Measurements from ENCODE around the gene USP15.

The USP15 gene

DNA sequence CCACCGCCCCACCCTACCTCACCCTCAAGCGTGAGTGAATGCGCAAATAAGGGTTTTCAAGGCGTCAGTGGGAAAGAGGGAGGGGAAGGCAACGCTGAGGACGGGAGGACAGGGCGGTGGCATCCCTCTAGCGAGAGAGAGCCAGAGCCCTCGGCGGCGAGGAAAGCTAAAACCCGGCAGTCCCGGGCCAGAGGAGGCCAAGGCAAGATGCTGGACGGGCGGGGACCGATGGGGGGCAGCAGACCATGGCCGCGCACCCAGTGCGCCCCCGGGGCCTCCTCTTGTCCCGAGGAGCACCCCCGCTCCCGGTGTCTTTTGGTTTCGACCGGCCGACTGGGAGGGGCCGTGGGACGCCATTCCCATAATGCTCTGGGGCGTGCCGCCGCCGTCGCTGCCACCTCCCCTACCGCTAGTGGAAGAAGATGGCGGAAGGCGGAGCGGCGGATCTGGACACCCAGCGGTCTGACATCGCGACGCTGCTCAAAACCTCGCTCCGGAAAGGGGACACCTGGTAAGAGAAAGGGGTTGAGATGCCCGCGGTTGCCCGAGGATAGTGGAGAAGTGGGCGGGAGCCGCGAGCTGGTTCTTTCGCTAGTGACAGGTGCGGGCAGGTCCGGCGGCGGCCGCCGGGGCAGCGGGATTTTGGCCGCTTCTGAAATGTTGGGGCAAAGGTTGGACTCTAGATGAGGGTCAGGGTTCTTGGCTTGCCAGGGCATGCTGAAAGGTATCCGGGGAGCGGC lies at the start of gene USP15:
USP15 (plus strand) TSS at position 412 of the 740 bp plus-strand sequence; CDS start at position 423, 11 bp downstream.
- peak; percentile 97 for DNase-seq

DNA sequence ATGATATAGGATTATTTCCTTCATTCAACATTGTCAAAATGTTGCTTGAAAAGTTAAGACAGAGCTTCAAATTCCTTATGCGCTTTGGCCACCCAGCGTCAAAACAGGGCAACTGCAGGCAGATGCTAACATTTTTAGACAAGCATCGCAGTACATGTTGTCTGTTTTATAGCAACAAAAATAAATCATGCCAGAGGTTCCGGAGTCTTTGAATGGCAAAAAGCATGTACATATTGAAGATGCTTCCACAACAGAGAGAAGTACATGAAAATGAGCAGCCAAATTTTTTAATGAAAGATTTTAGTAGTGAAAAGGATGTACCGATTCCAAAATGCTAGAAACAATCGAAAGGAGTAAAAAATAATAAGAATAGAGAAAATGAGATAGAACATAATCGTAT lies 49.8 kb upstream of the USP15 start:
- no peak for DNase-seq

DNA sequence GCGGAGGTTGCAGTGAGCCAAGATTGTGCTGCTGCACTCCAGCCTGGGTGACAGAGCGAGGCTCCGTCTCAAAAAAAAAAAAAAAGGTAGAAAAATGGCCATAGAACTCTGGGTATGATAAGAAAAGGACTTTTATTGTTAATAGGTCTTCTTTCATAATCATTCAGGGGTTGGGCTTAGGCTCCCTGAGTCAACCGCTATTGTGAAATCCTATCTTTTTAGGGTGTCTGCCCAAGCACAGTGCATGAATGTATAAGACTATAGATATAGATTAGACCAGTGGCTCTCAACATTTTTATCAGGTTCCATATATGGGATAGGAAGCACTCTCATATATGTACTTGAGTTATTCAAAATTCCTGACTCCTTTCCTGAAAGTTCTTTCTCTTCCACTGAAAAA lies 48.7 kb upstream of the USP15 start:
- no peak for DNase-seq

DNA sequence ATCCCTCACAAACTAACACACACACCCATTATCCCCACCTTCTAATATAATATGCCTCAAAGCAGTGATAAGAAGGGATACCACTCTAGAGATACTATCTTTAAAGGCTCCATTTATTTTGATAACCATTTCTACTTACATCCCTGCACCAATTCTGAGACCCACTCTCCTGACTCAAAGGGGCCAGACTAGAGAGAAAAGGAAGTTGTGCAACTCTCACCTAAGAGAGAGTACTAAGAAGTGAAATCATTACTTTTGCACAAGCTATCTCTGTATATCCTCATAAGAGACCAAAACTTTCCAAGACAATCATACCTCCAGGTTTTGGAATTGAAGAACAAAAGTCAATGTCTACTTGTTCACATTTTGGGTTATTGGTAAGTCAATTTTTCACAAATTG lies 45.4 kb upstream of the USP15 start:
- no peak for DNase-seq

DNA sequence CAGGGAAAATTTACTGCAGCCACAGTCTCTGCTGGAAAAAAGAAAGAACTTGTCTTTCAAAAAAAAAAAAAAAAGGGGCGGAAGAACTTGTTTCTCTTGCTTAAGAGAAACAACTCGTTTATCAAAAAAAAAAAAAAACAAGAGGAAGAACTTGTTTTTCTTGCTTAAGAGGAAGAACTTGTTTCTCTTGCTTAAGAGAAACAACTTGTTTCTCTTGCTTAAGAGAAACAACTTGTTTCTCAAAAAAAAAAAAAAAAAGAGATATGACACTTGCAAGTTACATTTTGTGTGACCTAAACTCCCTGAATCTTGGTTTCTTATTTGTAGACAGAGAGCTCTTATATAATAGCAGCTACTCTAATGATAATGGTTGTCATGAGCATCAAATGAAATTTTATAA lies 44.7 kb upstream of the USP15 start:
- DNase-seq, result no peak

DNA sequence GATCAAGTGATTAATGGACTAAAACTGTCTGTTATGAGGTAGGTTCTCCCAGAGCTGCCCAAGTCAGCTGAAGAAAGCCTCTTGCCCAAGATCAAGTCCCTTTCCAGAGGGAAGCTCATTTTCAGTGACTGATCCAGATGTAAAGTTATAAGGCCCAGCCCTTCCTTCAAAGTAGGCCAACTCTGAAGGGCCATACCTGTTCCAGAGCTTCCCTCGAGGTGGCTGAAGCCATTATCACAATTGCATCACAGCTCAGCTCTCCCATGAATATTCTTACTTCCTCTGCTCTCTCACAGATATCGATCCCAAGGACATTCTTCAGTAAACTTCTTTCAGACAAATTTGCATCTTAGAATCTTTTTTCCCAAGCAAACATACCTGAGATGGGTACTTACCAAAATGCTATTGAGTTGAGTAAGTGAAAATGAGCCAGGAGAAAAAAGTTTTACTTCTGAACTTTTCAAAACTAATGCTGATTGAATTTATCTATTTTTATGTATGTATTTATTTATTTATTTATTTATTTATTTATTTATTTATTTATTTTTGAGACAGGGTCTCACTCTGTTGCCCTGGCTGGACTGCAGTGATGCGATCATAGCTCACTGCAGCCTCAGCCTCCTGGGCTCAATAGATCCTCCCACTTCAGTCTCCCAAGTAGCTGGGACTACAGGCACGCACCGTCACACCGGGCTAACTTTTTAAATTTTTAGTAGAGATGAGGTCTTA lies 42.6 kb upstream of the USP15 start:
- no peak for DNase-seq

DNA sequence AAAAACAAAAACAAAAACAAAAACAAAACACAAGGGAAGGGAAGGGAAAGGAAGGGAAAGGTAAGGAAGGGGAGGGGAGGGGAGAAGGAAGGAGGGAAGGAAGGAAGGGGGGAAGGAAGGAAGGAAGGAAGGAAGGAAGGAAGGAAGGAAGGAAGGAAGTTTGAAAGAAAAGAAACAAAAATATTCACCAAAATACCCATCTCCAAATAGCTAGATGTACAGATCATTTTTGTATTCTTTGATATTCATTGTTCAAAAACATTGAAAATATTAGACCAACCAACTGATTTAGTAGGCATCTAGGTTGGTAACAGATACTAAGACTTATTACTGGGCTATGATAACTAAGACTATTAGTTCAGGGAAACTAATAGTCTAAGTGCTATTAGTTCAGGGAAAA lies 39.1 kb upstream of the USP15 start:
- no peak for DNase-seq

DNA sequence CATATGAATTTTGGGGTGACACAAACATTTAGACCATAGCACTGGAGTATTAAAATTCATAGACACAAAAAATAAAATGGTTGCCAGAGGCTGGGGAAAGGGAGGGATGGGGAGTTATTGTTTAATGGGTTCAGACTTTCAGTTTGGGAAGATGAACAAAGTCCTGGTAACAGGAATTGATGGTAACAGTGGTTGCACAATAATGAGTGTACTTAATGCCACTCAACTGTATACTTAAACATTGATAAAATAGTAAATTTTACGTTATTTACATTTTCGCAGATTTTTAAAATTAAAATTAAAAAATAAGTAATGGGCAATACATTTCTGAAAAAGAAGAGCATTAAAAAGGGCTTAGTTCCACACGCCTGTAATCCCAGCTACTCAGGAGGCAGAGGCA lies 35.6 kb upstream of the USP15 start:
- no peak for DNase-seq

DNA sequence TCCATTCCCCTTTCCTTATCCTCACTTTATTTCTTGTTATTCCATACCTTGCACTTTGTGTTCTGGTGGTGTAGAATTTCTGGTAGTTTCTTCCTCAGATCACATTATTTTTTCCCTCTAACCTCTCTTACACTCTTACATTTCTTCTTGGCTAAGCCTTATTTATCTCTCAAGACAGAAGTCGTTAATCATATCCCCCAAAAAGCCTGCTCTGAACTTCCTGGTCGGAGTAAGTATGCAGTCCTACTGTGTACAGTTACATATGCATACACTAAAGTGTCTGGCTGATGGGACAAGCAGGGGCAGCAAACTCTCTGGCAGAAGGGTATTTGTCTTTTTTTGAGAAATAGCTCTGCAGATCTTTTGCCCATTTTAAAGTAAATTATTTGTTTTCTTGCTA lies 33.1 kb upstream of the USP15 start:
- DNase-seq, result no peak

DNA sequence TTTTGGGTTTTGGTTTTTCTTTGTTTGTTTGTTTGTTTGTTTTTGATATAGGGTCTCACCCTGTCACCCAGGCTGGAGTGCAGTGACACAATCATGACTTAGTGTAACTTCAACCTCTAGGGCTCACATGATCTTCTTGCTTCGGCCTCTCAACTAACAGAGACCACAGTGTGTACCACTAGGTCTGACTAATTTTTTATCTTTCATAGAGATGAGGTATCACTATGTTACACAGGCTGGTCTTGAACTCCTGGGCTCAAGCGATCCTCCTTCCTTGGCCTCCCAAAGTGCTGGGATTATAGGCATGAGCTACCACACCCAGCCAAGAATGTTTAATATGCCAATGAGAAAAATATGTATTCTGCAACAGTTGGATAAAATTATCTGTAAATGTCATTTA lies 29.6 kb upstream of the USP15 start:
- DNase-seq, result no peak

DNA sequence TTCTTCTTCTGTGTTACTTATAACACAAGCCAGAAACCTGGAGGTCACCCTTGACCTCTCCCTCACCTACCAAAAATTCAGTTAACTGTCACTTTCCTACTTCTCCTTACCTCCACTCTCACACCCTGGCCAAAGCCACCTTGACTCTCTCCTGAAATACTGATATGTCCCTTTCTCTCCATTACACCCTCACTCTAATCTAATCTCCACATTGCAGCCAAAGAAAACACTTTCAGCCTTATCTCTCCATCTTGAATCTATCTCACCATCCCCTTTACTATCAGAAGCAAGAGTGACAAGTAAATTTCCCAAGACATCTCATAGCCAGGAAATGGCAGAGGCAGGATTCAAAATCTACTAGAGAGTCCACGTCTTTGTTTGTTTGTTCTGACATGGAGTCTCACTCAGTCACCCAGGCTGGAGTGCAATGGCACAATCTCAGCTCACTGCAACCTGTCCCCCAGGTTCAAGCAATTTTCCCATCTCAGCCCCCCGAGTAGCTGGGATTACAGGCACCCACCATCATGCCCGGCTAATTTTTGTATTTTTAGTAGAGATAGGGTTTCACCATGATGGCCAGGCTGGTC lies 28.0 kb upstream of the USP15 start:
- DNase-seq, result no peak

DNA sequence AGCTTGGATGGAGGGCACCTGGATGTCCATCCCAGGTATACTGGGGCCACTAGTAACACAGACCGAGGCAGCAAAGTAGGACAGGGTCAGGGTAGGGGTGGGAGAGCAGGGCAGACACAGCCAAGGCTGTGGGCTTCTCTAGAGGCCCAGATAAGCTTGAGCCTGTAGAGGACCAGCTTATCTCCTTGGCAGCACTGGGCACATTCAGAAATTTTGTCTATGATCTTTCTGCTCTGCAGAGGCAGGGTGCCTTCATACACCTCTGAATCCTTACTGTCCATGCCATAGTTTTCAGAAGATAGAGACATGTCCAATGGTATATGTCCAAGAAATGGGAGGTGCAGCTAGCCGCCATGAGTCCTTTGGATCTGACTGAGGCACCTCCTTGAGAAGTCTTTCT lies 26.4 kb upstream of the USP15 start:
- DNase-seq, result no peak

DNA sequence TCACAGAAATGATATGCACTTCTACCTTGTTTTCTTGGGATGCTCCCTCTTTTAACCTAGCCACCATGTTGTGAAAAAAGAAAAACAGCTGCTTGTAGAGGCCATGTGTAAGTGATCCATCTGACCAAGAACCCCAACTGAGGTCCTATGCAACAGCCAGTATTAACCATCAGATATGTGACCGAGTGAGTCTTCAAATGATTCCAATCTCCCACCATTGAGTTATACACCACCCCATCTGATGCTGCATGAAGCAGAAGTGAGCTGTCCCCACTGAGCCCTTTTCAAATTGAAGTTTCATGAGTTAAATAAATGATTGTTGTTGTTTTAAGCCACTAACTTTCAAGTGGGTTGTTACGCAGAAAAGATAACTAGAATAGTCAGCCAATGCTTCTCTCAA lies 20.6 kb upstream of the USP15 start:
- no peak for DNase-seq

DNA sequence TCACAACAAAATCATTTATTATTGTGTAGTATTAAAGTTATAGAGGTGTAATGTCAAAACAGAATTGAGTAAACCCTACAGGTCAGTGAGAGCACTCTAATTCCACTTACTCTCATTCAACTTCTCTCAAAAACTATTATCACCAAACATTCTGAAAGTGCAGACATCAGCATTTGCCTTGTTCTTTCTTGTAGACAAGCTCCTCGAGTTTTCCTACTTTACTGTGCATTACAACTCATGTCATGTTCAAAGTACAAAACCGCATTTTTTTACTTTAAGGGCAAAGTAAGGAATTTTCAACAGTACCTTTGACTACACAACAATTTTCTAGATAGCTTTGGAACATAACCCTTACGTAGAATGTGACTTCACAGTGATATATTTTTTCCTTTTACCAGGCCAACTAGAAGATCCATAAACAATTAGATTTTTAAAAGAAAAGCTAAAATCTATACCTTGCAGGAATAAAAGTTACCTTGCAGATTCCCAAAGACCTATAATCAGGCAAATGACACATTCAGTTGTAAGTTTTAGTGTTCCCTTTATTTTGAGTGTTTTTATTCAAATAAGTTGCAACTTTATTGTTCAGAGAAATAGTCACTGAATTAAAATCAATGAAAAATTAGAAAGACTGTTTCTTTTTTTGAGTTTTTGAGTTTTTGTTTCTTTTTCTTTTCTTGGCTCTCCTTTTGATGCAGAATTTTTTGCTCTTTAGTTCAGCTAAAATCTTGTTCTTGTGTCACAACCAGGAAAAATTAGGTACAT lies 12.7 kb upstream of the USP15 start:
- no peak for DNase-seq

DNA sequence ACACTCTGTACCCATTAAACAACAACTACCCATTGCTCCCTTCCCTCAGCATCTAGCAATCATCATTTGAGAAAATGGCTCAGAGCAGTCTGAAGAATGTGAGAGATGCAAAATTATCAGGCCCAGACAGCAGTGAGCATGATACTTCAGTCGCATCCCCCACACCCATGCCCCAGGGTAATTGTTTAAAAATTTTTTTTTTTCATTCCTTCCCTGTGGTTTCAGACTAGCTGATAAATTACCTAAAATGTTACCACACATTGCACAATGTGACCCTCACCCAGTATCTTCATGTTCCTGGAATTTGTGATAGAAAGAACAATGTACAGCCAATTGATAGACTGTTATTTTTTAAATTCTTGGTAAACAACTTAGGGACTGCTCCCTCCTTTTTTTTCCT lies 11.3 kb upstream of the USP15 start:
- DNase-seq, result no peak

DNA sequence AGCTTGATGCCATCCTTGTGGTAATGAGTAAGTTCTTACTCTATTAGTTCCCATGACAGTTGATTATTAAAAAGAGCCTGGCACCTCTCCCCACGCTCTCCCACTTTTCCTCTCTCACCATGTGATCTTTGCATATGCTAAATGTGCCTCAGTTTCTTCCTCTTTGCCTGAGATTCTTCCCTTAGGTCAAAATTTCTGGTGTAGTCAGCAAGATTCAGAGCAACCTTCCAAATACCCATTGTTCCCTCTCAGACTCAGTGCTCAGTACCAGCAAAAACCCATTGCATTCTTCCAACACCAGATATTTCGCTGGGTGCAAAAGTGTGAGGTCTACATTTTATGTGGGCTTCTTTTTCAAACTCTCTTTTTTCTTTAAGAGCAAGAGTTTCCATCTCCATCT lies 10.8 kb upstream of the USP15 start:
- no peak for DNase-seq

DNA sequence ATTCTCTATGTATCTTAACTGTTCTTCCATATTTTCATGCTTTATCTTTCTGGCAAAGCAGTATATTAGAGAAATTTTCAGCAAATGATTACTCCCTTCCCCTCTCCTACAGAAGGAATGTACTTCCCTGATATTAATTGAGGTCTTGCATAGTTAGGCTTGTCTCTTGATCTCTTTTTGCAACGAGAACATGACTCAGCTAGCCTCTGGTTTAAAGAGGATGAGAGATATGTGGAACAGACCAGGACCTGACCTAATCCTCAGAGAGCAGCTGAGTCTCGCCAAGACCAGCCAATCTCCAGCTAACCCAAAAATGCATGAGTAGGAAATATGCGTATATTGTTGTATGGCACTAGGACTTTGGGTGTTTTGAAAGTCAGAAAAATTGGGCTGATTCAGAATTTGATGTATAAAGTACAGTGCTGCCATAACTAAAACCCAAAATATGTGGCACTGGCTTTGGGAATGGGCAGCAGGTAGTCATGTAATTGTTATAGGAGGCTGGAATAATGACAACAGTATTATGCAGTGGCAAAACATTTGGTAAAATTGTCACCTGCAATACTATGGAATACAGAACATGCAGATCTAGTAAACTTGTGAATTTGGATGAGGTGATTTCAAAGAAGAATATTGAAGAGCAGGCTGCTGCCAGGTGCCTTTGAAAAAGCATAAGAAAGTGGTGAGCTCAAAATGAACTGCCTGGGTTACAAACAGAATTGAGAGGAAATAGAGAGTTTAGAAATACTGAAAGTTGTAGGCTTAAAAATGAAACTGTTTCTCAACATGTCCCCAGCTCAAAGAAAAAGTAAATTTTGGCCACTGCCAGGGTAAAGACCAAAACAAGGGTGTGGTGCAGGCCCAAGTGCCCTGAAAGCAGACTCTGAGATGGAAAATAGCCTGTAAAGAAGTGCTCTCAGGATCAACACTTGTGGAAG lies 9.3 kb upstream of the USP15 start:
- DNase-seq, result no peak

DNA sequence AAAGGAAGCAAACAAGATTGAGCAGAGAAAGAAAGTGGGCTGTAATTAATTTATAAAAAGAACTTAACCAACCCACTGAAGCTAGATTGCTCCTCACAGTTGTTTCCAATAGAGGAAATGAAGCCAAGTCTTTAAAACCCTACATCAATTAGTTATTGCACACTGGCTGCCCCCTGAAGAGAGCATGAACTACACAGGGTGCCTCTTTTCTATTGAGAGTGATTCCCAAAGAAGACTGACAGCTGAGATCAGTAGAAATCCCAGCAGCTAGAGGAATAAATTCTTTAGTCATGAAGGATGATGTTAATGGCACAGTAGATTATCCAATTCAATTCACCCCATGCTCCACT lies 8.6 kb upstream of the USP15 start:
- DNase-seq, result no peak

DNA sequence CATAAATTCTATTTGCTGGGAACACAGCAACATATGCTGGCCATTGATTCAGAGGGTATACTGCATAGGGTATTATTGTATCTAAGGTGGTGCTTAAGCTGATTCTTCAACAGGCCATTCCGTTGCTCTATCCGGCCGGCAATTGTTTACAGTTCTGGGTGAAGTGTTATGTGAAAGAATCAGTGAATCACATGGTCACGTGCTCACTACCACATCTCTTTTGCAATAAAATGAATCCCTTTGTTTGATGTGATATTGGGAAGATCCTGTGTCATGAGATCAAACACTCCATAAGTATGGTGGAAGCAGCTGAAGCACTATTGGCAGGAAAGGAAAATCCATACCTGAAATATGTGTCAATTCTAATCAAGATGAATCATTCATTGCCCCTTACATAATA lies 7.6 kb upstream of the USP15 start:
- no peak for DNase-seq

DNA sequence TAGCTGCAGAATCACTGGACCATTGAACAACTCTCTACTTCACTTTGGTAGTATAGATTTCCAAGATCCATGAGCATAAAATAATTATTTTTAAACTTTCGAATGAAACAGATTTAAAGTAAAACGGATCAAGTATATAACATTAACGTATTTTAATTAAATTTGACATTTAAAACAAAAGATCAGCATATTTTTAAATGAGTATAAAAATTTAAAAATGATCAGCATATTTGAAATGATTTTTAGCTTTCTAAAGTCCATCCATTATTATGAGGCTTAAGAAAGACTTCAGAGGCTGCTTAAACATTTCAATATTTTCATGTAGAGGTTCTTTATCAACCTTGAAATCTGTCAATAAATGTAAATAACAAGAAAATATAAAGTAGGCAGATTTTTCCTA lies 5.2 kb upstream of the USP15 start:
- no peak for DNase-seq

DNA sequence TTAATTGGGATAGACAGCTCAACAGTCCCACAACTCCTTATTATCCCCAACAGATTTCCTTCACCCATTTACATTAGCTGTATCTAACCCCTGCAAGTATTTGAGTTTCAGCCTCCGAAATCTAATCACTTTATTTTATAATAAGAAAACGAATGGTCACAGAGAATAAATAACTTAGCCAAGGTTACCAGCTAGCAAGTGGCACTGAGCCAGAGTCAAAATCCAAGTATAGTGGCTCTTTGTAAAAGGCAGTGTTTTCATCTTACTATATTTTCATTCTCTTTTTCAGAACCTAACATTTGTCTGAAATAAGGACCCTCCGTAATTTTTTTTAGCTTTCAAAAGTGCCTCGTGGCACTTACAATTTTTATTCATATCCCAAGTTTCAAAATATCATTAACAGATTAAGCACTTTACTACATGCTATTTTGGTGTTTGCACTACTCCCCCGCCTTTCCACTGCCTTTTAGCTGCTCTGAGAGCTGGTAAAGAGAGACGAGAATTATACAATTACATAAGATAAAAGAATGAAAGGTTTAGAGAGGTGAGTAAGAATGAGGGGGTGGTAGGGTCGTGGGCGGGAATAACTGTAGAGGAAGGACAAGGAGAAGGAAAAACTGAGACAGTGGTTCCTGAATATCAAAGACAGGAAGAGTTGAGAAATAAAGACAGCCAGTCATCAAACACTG lies 3.7 kb upstream of the USP15 start:
- no peak for DNase-seq

DNA sequence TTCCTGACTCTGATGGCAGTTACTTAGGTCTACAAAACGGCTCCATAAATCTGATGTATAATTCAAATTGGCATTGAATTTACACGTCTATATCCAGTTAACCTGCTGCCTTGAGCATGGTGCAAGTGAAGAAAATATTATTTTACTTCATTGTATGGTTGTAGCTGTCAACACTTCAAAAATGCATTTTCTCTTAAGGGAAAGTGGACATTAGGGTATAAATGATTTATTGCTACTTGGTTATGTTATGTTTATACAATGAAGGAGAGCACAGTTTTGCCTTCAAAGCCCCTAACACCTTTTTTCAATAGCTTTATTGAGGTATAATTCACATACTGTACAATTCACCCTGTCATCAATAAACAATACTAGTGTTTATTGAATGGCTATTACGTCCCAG lies 2.0 kb upstream of the USP15 start:
- DNase-seq, result no peak
